ENCODE measurements around the gene MTERF2.

MTERF2 gene

DNA sequence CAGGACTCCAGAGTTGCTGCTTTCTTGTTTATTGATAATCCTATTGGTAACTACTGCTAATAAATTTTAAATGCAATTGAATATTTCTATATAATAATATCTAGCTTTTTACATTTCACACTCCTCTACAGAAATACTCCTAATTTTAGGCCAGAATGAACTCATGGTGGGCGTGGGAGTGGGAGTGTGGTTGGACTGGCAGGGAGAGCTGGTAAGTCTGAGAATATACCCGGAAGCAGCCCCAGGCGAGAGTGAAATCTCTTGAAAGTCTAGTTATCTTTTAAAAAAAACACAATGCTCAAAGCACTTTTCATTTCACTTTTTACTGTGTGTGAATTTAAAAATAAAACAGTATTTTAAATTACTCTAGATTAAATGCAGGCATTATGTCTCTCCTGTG, 26.5 kb downstream of the MTERF2 start:
- H3K9me2 ChIP-seq (ENCODE audit: low read depth, low read length): no peaks in the 10 kb centered on the region
- H4K20me1 ChIP-seq (ENCODE audit: insufficient read depth, low read length): no peaks in the 10 kb centered on the region
- H3F3A ChIP-seq (ENCODE audit: insufficient read depth, low read length): no peaks in the 10 kb centered on the region; the same call in 1 of the 2 replicates
- TF ChIP-seq EZH2 (IDR thresholded peaks at IDR 0.05; ENCODE audit: borderline replicate concordance, low read length): no peak
- TF ChIP-seq, protein P1, sequence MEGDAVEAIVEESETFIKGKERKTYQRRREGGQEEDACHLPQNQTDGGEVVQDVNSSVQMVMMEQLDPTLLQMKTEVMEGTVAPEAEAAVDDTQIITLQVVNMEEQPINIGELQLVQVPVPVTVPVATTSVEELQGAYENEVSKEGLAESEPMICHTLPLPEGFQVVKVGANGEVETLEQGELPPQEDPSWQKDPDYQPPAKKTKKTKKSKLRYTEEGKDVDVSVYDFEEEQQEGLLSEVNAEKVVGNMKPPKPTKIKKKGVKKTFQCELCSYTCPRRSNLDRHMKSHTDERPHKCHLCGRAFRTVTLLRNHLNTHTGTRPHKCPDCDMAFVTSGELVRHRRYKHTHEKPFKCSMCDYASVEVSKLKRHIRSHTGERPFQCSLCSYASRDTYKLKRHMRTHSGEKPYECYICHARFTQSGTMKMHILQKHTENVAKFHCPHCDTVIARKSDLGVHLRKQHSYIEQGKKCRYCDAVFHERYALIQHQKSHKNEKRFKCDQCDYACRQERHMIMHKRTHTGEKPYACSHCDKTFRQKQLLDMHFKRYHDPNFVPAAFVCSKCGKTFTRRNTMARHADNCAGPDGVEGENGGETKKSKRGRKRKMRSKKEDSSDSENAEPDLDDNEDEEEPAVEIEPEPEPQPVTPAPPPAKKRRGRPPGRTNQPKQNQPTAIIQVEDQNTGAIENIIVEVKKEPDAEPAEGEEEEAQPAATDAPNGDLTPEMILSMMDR (IDR thresholded peaks at IDR 0.05; ENCODE audit: low read length): no peak
- H3K27me3 ChIP-seq (ENCODE audit: insufficient read depth, low read length): no peaks in the 10 kb centered on the region
- no peak overlapping the region for H3K4me3 ChIP-seq (ENCODE audit: low read depth, low read length, poor library complexity, severe bottlenecking)
- H3K36me3 ChIP-seq (ENCODE audit: insufficient read depth, low read length): no peaks in the 10 kb centered on the region
- no peak overlapping the region for H3K9ac ChIP-seq (ENCODE audit: low read length)
- no peak overlapping the region for H3K27ac ChIP-seq (ENCODE audit: low read depth, low read length, poor library complexity, severe bottlenecking)
- no peak overlapping the region for H2AFZ ChIP-seq (ENCODE audit: low read length)
- H3K4me1 ChIP-seq (ENCODE audit: insufficient read depth, low read length, severe bottlenecking): peaks cover 14% of the 10 kb centered on the region
- peaks cover 7% of the 10 kb centered on the region; the same call in 1 of the 2 replicates for H3K79me2 ChIP-seq (ENCODE audit: insufficient read depth, low read length)
- H3K4me2 ChIP-seq (ENCODE audit: low read length): no peak overlapping the region
- no peaks in the 10 kb centered on the region for H3K9me3 ChIP-seq (ENCODE audit: low read length)

- H3K4me2 ChIP-seq (ENCODE audit: low read length): peak overlapping the region; percentile 87
- H4K20me1 ChIP-seq (ENCODE audit: insufficient read depth, low read length): no peaks in the 10 kb centered on the region
- TF ChIP-seq EZH2 (IDR thresholded peaks at IDR 0.05; ENCODE audit: borderline replicate concordance, low read length): no peak
- TF ChIP-seq, protein P1 (IDR thresholded peaks at IDR 0.05; ENCODE audit: low read length): no peak
- H3K9ac ChIP-seq (ENCODE audit: low read length): peak overlapping the region; percentile 85
- no peaks in the 10 kb centered on the region for H3K36me3 ChIP-seq (ENCODE audit: insufficient read depth, low read length)
- H3K27me3 ChIP-seq (ENCODE audit: insufficient read depth, low read length): no peaks in the 10 kb centered on the region
- H3F3A ChIP-seq (ENCODE audit: insufficient read depth, low read length): no peaks in the 10 kb centered on the region; the same call in 1 of the 2 replicates
- H3K4me3 ChIP-seq (ENCODE audit: low read depth, low read length, poor library complexity, severe bottlenecking): peak overlapping the region; percentile 97
- peaks cover 21% of the 10 kb centered on the region for H3K4me1 ChIP-seq (ENCODE audit: insufficient read depth, low read length, severe bottlenecking)
- no peak overlapping the region for H2AFZ ChIP-seq (ENCODE audit: low read length)
- no peaks in the 10 kb centered on the region for H3K9me2 ChIP-seq (ENCODE audit: low read depth, low read length)
- peaks cover 7% of the 10 kb centered on the region; the same call in 1 of the 2 replicates for H3K79me2 ChIP-seq (ENCODE audit: insufficient read depth, low read length)
- peak overlapping the region; percentile 58 for H3K27ac ChIP-seq (ENCODE audit: low read depth, low read length, poor library complexity, severe bottlenecking)
- H3K9me3 ChIP-seq (ENCODE audit: low read length): no peaks in the 10 kb centered on the region
Observed at GRCh38 chr12:106957583-106957982, 29.4 kb downstream of the MTERF2 start.

GRCh38 chr12:106956048-106956578, 30.8 kb downstream of the MTERF2 start:
- Histone ChIP-seq H3K79me2 (ENCODE audit: insufficient read depth, low read length) (peaks cover 7% of the 10 kb centered on the region; the same call in 1 of the 2 replicates), H3K27me3 (ENCODE audit: insufficient read depth, low read length) (no peaks in the 10 kb centered on the region), H2AFZ (ENCODE audit: low read length) (no peak overlapping the region)

More at GRCh38 chr12:106956048-106956578, 30.8 kb downstream of the MTERF2 start:
- Histone ChIP-seq H3F3A (ENCODE audit: insufficient read depth, low read length) (no peaks in the 10 kb centered on the region; the same call in 1 of the 2 replicates), H3K9me3 (ENCODE audit: low read length) (no peaks in the 10 kb centered on the region), H3K4me2 (ENCODE audit: low read length) (peak overlapping the region; percentile 87), H3K4me3 (ENCODE audit: low read depth, low read length, poor library complexity, severe bottlenecking) (peak overlapping the region; percentile 97), H4K20me1 (ENCODE audit: insufficient read depth, low read length) (no peaks in the 10 kb centered on the region), H3K36me3 (ENCODE audit: insufficient read depth, low read length) (no peaks in the 10 kb centered on the region), H3K27ac (ENCODE audit: low read depth, low read length, poor library complexity, severe bottlenecking) (no peak overlapping the region), H3K4me1 (ENCODE audit: insufficient read depth, low read length, severe bottlenecking) (peaks cover 21% of the 10 kb centered on the region), H3K9ac (ENCODE audit: low read length) (peak overlapping the region; percentile 85), H3K9me2 (ENCODE audit: low read depth, low read length) (no peaks in the 10 kb centered on the region)
- TF ChIP-seq, protein P1 (IDR thresholded peaks at IDR 0.05; ENCODE audit: low read length): no peak
- TF ChIP-seq EZH2 (IDR thresholded peaks at IDR 0.05; ENCODE audit: borderline replicate concordance, low read length): no peak
